Nephron progenitor cell (in vitro differentiated cells): ENCODE measurements around the gene CFAP61.

ENCODE experiments used
- DNase-seq: peaks from one replicate; pipeline ENCODE4 v3.0.0; 2021
- H3K27ac Mint-ChIP-seq: 2 replicates; pipeline ENCODE4 v1.8.0; 2021; ENCODE audit warnings: mild to moderate bottlenecking, moderate library complexity, mixed read lengths
- H3K27me3 Mint-ChIP-seq: 2 replicates; pipeline ENCODE4 v1.8.0; 2021; ENCODE audit warnings: mild to moderate bottlenecking, low read depth, mixed read lengths; ENCODE audit not compliant: poor library complexity
- H3K36me3 Mint-ChIP-seq: 2 replicates; pipeline ENCODE4 v1.8.0; 2021; ENCODE audit warnings: low read depth, mixed read lengths
- H3K4me1 Mint-ChIP-seq: 2 replicates; pipeline ENCODE4 v1.8.0; 2021; ENCODE audit warnings: mixed read lengths
- H3K4me3 Mint-ChIP-seq: 2 replicates; pipeline ENCODE4 v1.8.0; 2021; ENCODE audit warnings: mild to moderate bottlenecking, moderate library complexity, mixed read lengths
- H3K9me3 Mint-ChIP-seq: 2 replicates; pipeline ENCODE4 v1.8.0; 2021; ENCODE audit warnings: mild to moderate bottlenecking, moderate library complexity, mixed read lengths
- TF ChIP-seq, protein P1 (sequence below): fragments of 200-600 bp; sonication (generic); IDR thresholded peaks from 2 replicates; pipeline ENCODE4 v1.5.0; 2021; ENCODE audit warnings: antibody characterized with exemption

Gene CFAP61

DNA sequence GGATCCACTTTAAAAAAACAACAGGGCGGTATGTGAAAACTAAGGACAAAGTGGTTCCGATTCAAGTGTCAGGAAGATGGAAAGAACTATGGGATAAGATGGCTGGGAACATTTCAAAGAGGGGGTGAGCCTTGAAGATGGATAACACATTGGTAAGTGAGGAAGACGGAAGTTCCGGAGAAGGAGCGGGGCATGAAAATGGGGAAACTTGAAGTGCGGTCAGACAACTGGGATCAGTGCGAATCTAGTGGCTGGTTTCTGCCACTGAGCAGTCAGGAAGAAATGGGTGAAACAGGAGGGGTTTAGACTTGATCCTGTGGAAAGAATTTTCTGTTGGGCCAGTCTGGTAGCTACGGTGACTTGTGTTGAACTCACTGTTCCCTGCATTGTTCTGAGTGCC, 34.0 kb upstream of the CFAP61 start:
- Mint-ChIP-seq H3K4me1 (peaks cover 52% of the 10 kb centered on the region), H3K4me3 (peak overlapping the region; percentile 81), H3K27ac (peak overlapping the region; percentile 7), H3K36me3 (peaks cover under 1% of the 10 kb centered on the region), H3K9me3 (no peaks in the 10 kb centered on the region), H3K27me3 (no peaks in the 10 kb centered on the region)
- DNase-seq, result no peak
- TF ChIP-seq, protein P1, sequence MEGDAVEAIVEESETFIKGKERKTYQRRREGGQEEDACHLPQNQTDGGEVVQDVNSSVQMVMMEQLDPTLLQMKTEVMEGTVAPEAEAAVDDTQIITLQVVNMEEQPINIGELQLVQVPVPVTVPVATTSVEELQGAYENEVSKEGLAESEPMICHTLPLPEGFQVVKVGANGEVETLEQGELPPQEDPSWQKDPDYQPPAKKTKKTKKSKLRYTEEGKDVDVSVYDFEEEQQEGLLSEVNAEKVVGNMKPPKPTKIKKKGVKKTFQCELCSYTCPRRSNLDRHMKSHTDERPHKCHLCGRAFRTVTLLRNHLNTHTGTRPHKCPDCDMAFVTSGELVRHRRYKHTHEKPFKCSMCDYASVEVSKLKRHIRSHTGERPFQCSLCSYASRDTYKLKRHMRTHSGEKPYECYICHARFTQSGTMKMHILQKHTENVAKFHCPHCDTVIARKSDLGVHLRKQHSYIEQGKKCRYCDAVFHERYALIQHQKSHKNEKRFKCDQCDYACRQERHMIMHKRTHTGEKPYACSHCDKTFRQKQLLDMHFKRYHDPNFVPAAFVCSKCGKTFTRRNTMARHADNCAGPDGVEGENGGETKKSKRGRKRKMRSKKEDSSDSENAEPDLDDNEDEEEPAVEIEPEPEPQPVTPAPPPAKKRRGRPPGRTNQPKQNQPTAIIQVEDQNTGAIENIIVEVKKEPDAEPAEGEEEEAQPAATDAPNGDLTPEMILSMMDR, result no peak

DNA sequence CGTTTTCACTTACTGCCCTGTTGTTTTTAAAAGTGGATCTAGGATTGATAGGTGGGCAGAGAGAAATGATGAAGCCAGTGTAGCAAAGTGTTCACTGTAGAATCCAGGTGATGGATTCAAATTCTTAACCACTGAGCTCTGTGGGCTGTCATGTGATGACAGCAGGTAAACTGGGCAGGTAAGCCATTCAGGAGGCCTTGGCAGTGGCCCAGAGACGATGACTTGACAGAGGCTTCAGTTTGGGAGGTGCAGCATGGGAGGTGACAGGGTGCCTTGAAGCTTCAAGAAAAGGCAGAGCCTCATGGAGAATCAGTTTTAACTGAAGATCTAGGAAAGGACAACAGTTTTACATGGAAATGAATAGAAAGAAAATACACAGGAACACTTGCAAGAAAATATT, 33.2 kb upstream of the CFAP61 start:
- DNase-seq, result no peak
- Mint-ChIP-seq H3K27ac (no peak overlapping the region), H3K4me3 (peak overlapping the region; percentile 81), H3K36me3 (peaks cover 8% of the 10 kb centered on the region), H3K4me1 (peaks cover 52% of the 10 kb centered on the region), H3K9me3 (no peaks in the 10 kb centered on the region), H3K27me3 (no peaks in the 10 kb centered on the region)
- TF ChIP-seq, protein P1, result no peak

DNA sequence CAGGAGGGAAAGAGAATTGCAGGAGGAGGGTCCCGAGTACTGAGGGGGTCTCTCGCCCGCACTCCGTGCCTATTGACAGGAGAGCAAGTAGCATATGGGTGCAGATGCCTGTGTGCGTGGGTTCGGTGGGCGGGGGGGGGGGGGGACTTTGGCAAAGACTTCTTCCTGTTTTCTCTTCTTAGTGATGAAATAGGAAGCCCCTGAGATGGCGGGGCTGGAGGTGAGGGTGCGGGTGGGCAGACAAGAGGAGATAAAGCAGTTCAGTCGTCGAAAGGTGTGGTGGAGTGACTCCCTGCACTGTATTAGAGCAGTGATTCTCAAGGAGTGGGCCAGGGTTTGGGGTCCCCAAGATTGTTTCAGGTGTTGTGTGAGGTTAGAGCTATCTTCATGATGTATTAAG, 31.4 kb upstream of the CFAP61 start:
- Mint-ChIP-seq H3K27me3 (no peaks in the 10 kb centered on the region), H3K4me3 (no peak overlapping the region), H3K27ac (peak overlapping the region; percentile 50), H3K9me3 (no peaks in the 10 kb centered on the region), H3K36me3 (peaks cover 10% of the 10 kb centered on the region), H3K4me1 (peaks cover 46% of the 10 kb centered on the region)
- no peak for DNase-seq
- TF ChIP-seq, protein P1, result no peak

- H3K36me3 Mint-ChIP-seq, result peaks cover 12% of the 10 kb centered on the region
- H3K9me3 Mint-ChIP-seq, result no peaks in the 10 kb centered on the region
- H3K27me3 Mint-ChIP-seq, result no peaks in the 10 kb centered on the region
- H3K4me1 Mint-ChIP-seq, result peaks cover 44% of the 10 kb centered on the region
- H3K27ac Mint-ChIP-seq, result no peak overlapping the region
- TF ChIP-seq, protein P1, result no peak
- no peak overlapping the region for H3K4me3 Mint-ChIP-seq
- DNase-seq, result no peak
Measured at GRCh38 chr20:20021835-20022234, 30.5 kb upstream of the CFAP61 start.

DNA sequence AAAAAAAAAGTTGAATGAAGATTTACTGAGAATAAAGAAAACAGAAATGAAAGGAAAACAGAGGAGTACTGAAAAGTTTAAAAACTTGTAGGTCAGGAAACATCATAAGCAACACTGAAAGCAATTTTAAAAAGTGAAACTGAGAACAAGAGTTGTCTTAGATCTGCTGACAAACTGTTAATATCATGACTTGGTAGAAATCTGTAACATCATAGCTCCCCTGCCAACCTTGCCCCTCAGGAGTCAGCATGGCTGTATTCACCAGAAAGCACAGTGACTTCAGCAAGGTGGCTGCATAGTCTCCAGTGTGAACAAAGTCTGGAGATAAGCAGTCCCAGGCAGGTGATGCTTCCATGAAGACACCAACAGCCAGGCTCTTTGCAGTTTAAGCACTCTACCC, 29.8 kb upstream of the CFAP61 start:
- TF ChIP-seq, protein P1, result no peak
- H3K27ac Mint-ChIP-seq, result no peak overlapping the region
- H3K27me3 Mint-ChIP-seq, result no peaks in the 10 kb centered on the region
- peaks cover 15% of the 10 kb centered on the region for H3K36me3 Mint-ChIP-seq
- no peaks in the 10 kb centered on the region for H3K9me3 Mint-ChIP-seq
- H3K4me3 Mint-ChIP-seq, result no peak overlapping the region
- DNase-seq, result no peak
- H3K4me1 Mint-ChIP-seq, result peaks cover 41% of the 10 kb centered on the region

- H3K9me3 Mint-ChIP-seq, result no peaks in the 10 kb centered on the region
- peaks cover 33% of the 10 kb centered on the region for H3K4me1 Mint-ChIP-seq
- H3K27me3 Mint-ChIP-seq, result no peaks in the 10 kb centered on the region
- H3K36me3 Mint-ChIP-seq, result peaks cover 21% of the 10 kb centered on the region
- H3K4me3 Mint-ChIP-seq, result no peak overlapping the region
- H3K27ac Mint-ChIP-seq, result no peak overlapping the region
- no peak for DNase-seq
- TF ChIP-seq, protein P1, result no peak
Measured at GRCh38 chr20:20023395-20023794, 28.9 kb upstream of the CFAP61 start.
